HG02938 (cell line): ENCODE measurements around the gene CASS4.
"Not testable (repeated sequence)": the region's sequence is repeated elsewhere in the genome, so short reads cannot be mapped to it uniquely, and the experiment has no call there.

ENCODE experiments used
- ATAC-seq: cut with Tn5 transposase; IDR thresholded peaks from one replicate; pipeline ENCODE4 v1.9.1; 2021; ENCODE audit warnings: mild to moderate bottlenecking, moderate library complexity; ENCODE audit not compliant: unreplicated experiment

CASS4 gene

DNA sequence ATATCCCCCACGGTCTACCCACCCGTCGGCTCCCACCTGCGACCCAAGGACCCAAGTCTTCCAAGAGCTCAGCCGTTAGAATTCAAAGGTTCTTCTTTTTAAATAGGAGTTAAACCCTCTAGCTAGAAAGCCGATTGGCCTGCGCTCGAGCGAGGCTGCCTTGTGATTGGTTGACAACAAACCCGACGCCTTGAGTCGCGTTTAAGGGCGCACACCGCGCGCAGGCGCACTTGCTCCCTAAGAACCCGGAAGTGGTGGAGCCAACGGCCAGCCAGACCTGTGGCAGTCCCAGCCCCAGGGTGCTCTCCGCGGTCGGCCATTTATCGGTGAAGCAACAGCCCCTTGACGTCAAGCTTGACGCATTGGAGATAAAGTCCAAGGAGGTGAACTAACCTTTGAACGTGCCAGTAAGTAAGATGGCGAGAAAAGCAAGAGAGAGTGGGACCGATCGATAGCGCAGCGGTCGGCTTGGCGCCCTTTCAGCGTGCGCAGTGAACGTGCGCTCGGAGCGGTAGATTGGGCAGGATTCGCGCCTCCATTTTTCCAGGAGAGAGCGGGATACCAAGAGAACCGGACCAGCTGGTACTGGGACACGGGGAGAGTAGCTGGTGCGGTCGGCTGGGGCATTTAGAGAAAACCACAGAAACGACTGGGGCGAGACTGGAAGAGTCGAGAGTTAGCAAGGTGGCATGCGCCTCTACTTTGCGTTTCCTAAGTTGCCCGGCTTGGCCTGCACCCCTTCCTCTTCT, 19.8 kb upstream of the CASS4 start, which contains the start of the genes AURKA and CSTF1:
Gene AURKA (minus strand): TSS at position 84 of the 749 bp plus-strand sequence. CDS start 4,018 bp downstream, outside the sequence.
Gene CSTF1 (plus strand): TSS at position 514 of the 749 bp plus-strand sequence. CDS start 2,908 bp downstream, outside the sequence.
- ATAC-seq, result peak; percentile 91

DNA sequence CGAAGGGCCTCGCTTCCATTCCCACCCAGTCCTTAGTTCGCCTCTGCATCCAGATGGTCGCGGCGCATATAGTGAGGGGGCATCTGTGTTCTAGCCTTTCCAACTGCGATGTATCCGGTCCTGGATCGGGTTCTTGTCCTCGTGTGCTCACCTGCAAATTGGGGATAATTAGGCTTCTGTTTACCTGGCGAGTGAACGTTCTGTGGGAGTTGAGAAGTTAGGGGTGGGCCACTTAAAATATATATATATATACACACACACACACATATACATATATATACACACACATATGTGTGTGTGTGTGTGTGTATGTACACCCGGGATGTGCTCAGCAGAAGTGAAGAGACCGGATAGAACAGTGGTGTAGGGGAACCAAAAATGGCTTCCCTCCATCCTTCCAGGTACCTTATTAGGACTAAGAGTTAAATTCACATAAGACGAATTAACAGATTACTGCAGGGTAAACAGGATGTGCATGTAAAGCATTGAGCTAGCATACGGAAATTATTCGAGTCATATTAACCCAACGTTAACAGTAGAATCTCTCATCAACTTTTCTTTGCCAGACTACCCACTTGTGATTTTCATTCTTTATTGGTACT, 19.1 kb upstream of the CASS4 start:
- no peak for ATAC-seq

DNA sequence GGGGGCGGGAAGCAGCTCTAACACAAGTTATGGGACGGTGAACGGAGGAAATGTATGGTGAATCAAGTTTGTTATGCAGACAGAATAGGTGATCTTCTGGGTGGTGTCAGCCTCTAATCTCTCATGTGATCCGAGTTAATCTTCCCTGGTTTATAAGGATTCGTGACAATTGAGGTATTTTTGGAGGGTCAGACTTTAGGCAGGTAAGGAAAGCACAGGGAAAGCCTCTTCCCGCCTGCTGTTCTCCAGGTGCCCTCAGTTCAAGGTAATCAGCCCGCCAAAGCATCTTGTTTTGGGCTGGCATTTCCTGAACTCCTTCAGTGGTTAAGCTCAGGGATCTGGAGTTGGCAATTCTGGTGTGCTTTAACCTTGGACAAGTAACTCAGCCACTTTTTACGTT, 18.4 kb upstream of the CASS4 start:
- no peak for ATAC-seq

DNA sequence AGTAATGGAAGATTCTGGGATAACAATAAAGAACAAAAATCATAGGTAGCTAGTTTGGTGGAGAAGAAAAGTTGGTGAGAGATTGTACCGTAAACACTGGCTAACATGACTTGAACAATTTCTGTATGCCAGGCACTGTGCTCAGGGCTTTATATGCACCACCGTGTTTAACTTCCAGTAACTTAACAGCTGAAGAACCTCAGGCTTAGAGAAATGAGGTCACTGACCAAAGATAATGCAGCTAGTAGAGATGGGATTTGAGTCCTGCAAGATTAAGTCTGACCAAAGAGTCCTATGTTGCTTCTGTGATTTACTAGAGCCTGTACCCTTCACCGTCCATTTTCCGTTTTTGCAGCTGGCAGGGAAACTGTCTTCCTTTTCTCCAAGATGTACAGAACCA, 16.9 kb upstream of the CASS4 start:
- no peak for ATAC-seq

DNA sequence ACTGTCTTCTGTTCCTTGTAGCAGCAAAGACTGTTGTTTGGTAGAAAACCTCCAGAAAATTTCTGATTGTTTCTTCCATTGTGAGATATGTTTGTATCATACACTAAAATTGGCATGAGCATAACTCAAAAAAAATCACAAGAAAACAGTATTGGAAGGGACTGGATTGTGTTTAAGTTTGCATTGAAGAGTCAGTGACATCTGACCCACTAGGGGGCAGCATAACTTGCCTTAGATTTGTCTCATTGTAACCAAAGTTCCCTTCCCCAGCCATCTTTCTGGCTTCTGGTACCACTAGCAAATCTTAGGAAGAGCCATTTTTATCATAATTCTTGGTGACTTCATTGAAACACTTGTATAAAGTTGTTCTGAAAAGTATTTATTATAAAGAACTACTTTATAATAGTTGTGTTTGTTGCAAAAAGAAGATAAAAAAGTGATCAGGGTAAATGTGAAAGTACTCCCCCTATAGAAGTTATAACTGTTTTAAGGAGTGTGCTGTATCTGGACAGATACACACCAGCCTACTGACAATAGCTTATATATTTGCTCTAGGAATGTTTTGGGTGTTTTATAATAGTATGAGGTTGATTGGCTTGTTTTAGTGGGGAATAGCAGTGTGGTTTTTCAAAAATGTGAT, 11.9 kb upstream of the CASS4 start:
- peak; percentile 68 for ATAC-seq

DNA sequence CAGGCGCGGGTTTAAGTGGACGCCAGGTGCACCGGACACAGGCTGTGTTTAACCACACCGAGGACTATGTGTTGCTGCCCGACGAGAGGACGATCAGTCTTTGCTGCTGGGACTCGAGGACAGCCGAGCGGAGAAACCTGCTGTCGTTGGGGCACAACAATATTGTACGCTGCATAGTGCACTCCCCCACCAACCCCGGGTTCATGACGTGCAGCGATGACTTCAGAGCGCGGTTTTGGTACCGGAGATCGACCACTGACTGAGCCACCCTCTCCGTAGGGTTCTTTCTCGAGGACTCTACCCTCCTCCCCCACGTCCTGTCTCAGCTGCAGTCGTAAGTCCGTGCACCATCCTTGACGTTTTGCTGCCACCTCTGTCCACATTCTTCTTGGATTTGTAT, 8.6 kb upstream of the CASS4 start:
- ATAC-seq, result no peak

DNA sequence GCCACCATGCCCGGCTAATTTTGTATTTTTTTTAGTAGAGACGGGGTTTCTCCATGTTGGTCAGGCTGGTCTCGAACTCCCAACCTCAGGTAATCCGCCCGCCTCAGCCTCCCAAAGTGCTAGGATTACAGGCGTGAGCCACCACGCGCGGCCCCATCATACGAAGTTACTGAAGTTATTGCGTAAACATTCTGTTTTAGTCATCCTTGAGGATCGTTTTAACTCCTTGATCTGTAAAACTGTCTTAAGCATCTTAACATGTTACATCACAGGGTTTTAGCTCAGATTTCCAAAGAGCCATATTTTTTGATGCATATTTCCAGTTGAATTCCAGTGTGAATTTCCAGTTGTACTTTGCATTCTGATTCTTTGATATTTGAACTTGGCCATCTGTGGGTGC, 6.7 kb upstream of the CASS4 start:
- ATAC-seq, result not testable (repeated sequence)

DNA sequence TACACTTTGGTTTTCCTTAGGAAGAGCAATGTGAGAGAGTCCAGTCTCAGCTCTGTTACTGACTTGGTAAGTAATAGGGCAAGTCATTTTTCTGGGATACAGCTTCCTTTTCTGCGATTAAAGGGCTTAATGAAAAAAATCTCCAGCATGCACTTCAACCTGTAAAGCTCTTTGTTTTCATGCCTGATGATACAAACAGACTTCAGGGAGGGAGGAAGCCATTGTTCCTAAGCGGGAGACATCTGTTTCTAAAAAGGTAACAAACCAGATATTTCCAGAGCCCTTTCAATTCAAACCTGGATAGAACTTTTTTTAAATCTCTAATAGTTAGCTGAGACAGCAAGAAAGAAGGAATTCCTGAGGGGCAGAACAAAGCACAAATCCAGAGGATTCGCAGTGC, 5.2 kb upstream of the CASS4 start:
- no peak for ATAC-seq

DNA sequence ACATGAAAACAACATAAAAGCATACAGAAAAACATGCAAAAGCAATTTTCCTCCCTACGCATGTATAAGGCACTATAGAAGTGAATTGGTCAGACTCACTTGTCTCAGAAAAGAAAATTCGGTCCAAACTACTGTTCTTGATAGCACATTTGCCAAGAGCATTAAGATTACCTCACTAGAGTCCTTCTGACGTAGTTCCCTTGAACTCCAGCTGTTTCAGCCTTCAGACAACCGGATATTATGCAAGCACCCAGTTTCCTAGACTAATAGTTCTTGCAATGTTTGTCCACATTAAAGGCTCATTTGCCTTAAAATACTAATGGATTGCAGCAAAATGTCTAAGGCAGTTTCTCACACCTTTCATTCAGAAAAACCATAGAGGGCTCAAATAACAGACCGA, 2.5 kb upstream of the CASS4 start:
- no peak for ATAC-seq

DNA sequence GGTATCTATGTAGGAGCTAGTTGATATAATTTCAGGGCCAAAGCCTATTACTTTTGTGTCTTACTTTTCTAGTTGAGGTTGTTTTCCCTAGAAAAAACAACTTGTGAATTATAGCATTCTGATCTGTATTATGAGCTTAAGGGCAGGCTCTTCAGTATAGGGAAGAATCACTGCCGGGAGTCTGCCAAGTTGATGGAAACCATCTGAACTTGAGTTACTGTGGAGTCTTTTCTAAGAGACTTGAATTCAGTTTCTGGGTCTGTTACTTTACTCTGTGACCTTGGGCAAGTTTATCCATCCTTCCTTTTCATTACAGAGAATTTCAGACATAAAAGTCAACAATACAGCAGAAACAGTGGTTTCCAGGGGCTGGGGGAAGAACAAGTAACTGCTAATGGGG, 2.1 kb upstream of the CASS4 start:
- no peak for ATAC-seq

DNA sequence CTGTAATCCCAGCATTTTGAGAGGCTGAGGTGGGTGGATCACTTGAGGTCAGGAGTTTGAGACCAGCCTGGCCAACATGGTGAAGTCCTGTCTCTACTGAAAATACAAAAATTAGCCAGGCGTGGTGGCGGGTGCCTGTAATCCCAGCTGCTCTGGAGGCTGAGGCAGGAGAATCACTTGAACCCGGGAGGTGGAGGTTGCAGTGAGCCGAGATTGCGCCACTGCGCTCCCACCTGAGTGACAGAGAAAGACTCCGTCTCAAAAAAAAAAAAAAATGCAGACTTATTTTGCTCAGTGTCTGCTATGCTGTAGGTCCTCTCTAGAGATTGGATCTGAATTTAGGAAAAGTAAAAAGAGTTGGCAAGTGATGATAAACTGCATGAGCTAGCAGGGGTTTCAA, 773 bp upstream of the CASS4 start:
- ATAC-seq, result not testable (repeated sequence)

DNA sequence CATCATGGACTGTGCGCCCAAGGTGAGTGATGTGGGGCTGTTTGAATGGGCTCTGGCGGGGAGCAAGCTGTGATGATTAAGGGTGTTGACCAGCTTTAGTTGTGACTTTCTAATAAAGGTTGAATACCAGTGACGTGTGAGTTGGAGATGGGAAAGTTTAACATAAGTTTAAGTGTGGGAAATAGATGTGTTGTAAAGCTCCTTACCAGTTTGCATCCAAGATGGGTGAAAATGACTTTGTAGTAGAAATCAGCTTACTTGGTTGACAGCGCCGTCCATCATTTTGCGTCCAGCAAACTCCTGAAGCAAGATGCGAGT, 372 bp downstream of the CASS4 start:
- no peak for ATAC-seq

DNA sequence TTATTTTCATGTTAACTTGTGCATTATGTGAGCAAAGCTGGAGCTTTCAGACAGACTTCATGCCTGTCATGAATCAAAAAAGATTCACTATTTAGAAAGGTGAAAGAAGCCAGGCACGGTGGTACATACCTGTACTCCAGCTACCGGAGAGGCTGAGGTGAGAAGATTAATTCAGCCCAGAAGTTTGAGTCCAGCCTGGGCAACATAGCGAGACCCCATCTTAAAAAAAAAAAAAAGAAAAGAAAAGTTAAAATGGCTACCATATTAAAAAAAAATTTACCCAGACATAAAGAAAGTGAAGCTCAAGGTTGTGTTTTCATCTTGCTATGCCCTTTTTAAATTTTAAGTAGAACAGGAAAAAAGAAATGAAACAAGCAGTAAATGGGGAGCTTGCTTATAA, 889 bp downstream of the CASS4 start:
- no peak for ATAC-seq

DNA sequence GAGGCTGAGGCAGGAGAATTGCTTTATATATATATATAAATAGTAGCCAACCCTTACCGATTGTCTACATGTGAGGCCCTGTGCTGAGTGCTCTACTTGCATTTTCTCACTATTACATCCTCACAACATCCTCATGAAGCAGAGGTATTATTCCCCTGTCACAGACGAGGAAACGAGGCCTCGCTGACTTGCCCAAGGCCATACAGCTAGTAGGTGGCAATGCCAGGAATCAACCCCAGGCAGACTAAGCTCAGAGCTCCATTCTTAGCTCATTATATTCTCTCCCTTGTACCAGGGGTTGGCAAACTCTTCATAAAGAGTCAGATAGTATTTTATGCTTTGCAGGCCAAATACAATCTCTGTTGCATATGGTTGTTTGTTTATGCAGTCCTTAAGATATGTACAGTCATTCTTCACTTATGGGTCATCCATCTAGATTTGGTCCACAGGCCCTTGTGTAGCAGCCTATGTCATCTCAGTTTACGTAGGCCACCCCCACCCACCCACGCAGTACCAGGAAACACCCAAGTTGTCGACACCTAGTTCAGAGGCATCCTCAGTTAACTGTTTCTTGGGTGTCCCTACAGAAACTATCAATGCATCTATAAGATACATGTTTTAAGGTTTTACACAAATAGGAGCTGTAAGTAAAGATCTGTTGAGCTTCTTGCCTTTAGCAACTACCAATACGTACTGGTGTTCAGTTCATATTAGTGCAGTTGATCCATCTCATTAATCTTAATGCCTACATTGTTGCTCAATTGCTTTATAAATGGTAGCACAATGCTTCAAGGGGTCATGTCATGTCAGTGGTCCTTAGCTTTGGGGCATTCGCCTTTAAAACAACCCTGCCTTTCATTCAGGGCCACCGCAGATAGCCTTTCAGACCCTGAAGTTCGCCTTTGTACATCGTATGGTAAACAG, 3.0 kb downstream of the CASS4 start:
- no peak for ATAC-seq

DNA sequence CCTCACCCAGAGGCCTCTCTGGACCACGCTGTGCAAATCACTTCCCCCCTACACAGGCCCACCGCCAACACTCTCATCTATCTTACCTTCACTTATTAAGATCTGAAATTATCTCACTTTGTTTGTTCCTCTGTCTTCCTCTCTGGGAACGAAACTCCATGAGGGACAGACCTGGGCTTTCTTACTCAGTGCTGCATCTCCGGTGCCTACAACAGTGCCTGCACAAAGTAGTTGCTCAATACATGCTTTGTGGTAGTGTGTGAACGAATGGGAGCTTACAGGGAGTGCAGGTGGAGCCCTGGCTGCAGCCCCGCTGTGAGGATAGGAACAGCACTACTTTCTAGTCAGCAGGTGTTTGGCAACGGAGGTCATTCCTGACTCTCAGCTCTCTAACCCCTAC, 5.3 kb downstream of the CASS4 start:
- no peak for ATAC-seq

DNA sequence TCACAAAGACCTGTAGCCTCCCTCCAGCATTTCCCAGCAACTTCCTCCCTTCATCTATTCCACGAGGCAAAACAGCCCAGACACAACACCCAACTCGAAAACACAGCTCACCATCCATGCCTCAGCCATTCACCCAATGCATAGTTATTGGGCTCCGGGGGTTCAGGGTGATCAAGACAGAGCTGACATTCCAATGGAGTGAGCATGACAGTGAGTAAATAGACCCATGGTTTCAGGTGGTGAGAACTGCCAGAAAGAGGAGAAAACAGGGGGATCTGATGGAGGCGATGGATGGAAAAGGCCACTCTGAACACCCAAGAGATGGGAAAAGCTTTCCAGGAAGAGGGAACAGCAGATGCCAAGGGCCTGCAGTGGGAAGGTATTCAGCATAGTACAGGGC, 5.9 kb downstream of the CASS4 start:
- no peak for ATAC-seq

DNA sequence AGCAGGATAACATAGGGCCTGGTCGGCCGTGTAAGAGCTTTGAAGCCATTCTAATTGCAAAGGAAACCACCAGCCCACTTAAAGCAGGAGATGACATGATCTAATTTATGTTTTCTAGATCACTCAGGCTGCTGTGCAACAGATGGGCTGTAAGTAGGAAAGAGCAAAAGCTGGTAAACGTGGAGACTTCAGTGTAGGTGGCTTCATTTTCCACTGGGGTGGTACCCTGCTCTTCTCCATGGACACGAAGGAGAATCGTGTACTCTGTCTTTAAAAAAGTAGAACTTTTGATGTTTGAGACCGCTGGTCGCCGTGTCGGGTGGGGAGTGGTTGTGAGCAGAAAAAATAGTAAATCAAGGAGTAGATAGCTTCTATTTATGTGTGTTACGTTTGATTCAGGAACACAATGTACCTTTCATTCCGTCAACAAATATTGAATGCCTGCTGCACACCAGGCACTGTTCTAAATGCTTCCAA, 6.4 kb downstream of the CASS4 start:
- no peak for ATAC-seq

DNA sequence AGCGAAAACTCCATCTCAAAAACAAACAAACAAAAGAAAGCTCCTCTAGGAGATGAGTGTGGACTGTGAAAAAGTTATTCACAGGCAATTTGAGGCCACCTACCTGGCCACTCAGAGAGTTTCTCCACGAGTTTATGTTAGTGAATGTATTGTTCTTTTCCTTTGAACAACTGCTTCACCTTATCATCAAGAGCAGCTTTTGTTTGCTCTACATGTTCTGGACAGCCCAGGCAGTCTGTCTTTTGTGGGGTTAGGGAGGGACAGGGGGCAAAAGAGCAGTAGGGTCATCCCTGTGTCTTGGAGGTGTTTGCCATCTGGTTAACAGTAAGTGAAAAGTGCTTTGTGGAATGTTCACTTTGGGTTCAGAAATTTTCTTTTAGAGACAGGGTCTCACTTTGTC, 8.0 kb downstream of the CASS4 start:
- no peak for ATAC-seq

DNA sequence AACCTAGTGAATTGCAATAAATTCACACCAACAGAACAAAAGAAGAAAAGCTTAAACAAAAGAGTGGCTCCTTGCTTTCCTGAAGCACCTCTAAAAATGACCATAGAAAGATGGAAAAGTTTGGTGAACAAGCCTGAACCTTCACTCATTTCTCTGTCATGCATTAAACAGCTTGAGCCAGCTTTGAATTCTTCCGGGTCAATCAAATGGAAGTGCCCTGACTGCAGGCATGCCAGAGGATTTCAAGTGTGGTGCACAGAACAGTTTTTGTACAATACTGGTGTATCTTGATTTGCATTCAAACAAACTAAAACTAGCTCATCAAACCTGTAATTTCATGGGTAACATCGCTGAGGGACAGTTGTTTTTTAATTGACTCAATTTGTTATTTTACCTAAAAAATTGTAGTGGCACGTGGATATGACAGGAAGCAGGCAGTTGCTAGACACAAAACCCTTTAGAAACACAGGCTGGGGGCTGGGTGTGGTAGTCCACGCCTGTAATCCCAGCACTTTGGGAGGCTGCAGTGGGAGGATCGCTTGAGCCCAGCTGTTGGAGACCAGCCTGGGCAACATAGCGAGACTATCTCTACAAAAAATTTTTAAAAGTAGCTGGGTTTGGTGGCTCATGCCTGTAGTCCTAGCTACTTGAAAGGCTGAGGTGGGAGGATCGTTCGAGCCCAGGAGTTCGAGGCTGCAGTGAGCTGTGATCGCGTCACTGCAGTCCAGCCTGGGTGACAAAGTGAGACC, 9.1 kb downstream of the CASS4 start:
- no peak for ATAC-seq

DNA sequence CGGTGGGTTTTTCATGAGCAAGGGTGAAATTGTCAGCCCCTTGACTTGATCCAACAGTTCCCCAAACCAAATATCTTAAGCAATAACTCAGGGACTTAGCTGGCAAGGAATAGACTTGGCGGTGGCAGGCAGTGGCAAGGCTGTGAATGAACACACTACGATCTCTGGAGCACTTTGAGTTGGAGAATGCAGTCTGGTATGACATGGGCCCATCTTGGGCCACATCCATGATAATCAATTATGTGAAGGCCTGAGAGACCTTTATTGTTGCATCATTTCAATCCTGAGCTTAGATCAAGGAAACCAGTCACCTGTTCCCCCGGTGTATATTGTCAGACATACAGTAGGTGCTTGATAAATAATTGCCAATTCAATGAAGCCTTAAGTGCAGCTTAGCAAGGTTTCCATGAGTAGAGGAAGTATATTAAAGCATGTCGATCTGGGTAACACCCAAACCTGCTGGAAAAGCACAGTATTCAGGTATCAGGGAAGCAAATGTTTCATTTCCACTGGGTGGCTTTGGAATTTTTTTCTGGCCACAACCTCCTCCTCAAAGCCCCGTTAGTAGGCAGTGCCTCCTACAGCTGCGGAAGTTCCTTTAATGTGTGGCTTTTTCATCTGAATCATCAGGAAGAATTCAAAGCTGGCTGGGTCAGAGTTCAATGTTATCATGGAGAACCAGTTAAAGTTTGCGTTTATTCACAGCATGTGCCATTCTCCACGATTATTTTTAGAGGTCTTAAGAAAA, 10.2 kb downstream of the CASS4 start:
- no peak for ATAC-seq
